Suprapubic skin (tissue), 4 donors: ENCODE measurements around the gene CNRIP1. TPM values are rescaled to one million over a fixed set of nuclear protein-coding genes. Genes with fewer than 3 reads are reported as not detected.

ENCODE experiments used
- DNase-seq, 2 donors: peaks; one replicate each; pipeline ENCODE4 v3.0.0-alpha.2; 2019; ENCODE audit warnings: low spot score in 2 of 2
- H3K27ac ChIP-seq: fragments of 200-600 bp; sonication (generic); one replicate; pipeline ENCODE4 v1.5.1; 2019
- H3K27me3 ChIP-seq: fragments of 200-600 bp; sonication (generic); one replicate; pipeline ENCODE4 v1.5.1; 2019
- H3K36me3 ChIP-seq: fragments of 200-600 bp; sonication (generic); one replicate; pipeline ENCODE4 v1.5.1; 2019
- H3K4me1 ChIP-seq: fragments of 200-600 bp; sonication (generic); one replicate; pipeline ENCODE4 v1.5.1; 2019
- H3K4me3 ChIP-seq: fragments of 200-600 bp; sonication (generic); one replicate; pipeline ENCODE4 v1.5.1; 2019; ENCODE audit warnings: mild to moderate bottlenecking
- H3K9me3 ChIP-seq: fragments of 200-600 bp; sonication (generic); one replicate; pipeline ENCODE4 v1.5.1; 2019
- CTCF ChIP-seq, 2 donors: fragments of 200-600 bp in 1 of 2; fragments of 450-650 bp in 1 of 2; sonication (generic) in 1 of 2; IDR thresholded peaks; one replicate each; pipeline ENCODE4 v1.5.1; 2016 to 2019; ENCODE audit warnings: antibody characterized with exemption in 2 of 2, mild to moderate bottlenecking in 1 of 2, moderate library complexity in 1 of 2
- EP300 ChIP-seq: sonication (generic); formaldehyde crosslinking; IDR thresholded peaks from one replicate; pipeline ENCODE4 v1.6.1; 2017; ENCODE audit warnings: antibody characterized with exemption
- POLR2A ChIP-seq, 2 donors: fragments of 450-650 bp; IDR thresholded peaks; one replicate each; pipeline ENCODE4 v1.6.1; 2017; ENCODE audit warnings: antibody characterized with exemption in 2 of 2, mild to moderate bottlenecking in 2 of 2, moderate library complexity in 2 of 2
- POLR2AphosphoS5 ChIP-seq, 3 donors: sonication (generic); formaldehyde crosslinking; IDR thresholded peaks; one replicate each; pipeline ENCODE4 v1.6.1; 2017; ENCODE audit warnings: antibody characterized with exemption in 3 of 3
- WGBS: methylation state at CpG from one replicate; pipeline ENCODE4 v1.1.5; 2018; 5-methylcytosine and 5-hydroxymethylcytosine counted together
- total RNA-seq, 4 donors: library from RNA; depleted of rRNA; stranded (reverse); fragments of >200 nt; gene quantifications; one replicate each; pipeline ENCODE4 v1.1.0, GENCODE V29; 2016

Gene CNRIP1
- total RNA-seq, 4 donors from 2014 or later: 3.4 to 13.5 (median 6.6) TPM

- H3K36me3 ChIP-seq: no peaks in the 10 kb centered on the region
- no peaks in the 10 kb centered on the region for H3K27me3 ChIP-seq
- no peak for DNase-seq
- peaks cover 20% of the 10 kb centered on the region for H3K4me1 ChIP-seq
- H3K27ac ChIP-seq: no peak overlapping the region
- no peaks in the 10 kb centered on the region for H3K9me3 ChIP-seq
- 85% methylated on average over 4 of the region's 4 CpGs for WGBS
- no peak overlapping the region for H3K4me3 ChIP-seq
- TF ChIP-seq EP300: no peak
- no peak for TF ChIP-seq CTCF (IDR thresholded peaks at IDR 0.05)
- TF ChIP-seq POLR2A (IDR thresholded peaks at IDR 0.05): no peak
- no peak for TF ChIP-seq POLR2AphosphoS5 (IDR thresholded peaks at IDR 0.05)
These were observed 26.7 kb downstream of the CNRIP1 start for GRCh38 chr2:68293024-68293423.

- no peaks in the 10 kb centered on the region for H3K36me3 ChIP-seq
- no peaks in the 10 kb centered on the region for H3K27me3 ChIP-seq
- no peak for TF ChIP-seq POLR2A (IDR thresholded peaks at IDR 0.05)
- peak; percentile 67 to 73 for TF ChIP-seq CTCF (IDR thresholded peaks at IDR 0.05)
- TF ChIP-seq POLR2AphosphoS5 (IDR thresholded peaks at IDR 0.05): no peak
- no peak for TF ChIP-seq EP300
- H3K4me1 ChIP-seq: peaks cover 28% of the 10 kb centered on the region
- H3K9me3 ChIP-seq: no peaks in the 10 kb centered on the region
- no peak for DNase-seq
- no peak overlapping the region for H3K27ac ChIP-seq
- WGBS: 37% methylated on average over 3 of the region's 3 CpGs
- no peak overlapping the region for H3K4me3 ChIP-seq
These were observed 27.5 kb downstream of the CNRIP1 start for GRCh38 chr2:68292108-68292710.

GRCh38 chr2:68291314-68291713 is 28.4 kb downstream of the CNRIP1 start:
- H3K27me3 ChIP-seq: no peaks in the 10 kb centered on the region
- no peak overlapping the region for H3K27ac ChIP-seq
- WGBS: 69% methylated on average over 6 of the region's 6 CpGs
- DNase-seq: no peak
- H3K4me1 ChIP-seq: peaks cover 31% of the 10 kb centered on the region
- TF ChIP-seq POLR2A (IDR thresholded peaks at IDR 0.05): no peak
- no peak for TF ChIP-seq POLR2AphosphoS5 (IDR thresholded peaks at IDR 0.05)
- TF ChIP-seq EP300: no peak
- no peak for TF ChIP-seq CTCF (IDR thresholded peaks at IDR 0.05)
- no peaks in the 10 kb centered on the region for H3K9me3 ChIP-seq
- H3K36me3 ChIP-seq: no peaks in the 10 kb centered on the region
- H3K4me3 ChIP-seq: no peak overlapping the region

GRCh38 chr2:68290901-68291300 is 28.8 kb downstream of the CNRIP1 start:
- Histone ChIP-seq H3K9me3 (no peaks in the 10 kb centered on the region), H3K4me1 (peaks cover 31% of the 10 kb centered on the region), H3K36me3 (no peaks in the 10 kb centered on the region), H3K27ac (no peak overlapping the region), H3K4me3 (no peak overlapping the region), H3K27me3 (no peaks in the 10 kb centered on the region)
- TF ChIP-seq CTCF (IDR thresholded peaks at IDR 0.05) (no peak), EP300 (no peak), POLR2AphosphoS5 (IDR thresholded peaks at IDR 0.05) (no peak), POLR2A (IDR thresholded peaks at IDR 0.05) (no peak)
- WGBS: 48% methylated on average over 5 of the region's 5 CpGs
- DNase-seq: no peak

- TF ChIP-seq POLR2AphosphoS5 (IDR thresholded peaks at IDR 0.05) (no peak), CTCF (IDR thresholded peaks at IDR 0.05) (no peak), EP300 (no peak), POLR2A (IDR thresholded peaks at IDR 0.05) (no peak)
- WGBS: 13% methylated on average over 10 of the region's 10 CpGs
- H3K27me3 ChIP-seq: no peaks in the 10 kb centered on the region
- no peaks in the 10 kb centered on the region for H3K36me3 ChIP-seq
- DNase-seq: no peak
- H3K27ac ChIP-seq: peak overlapping the region; percentile 78
- no peak overlapping the region for H3K4me3 ChIP-seq
- H3K4me1 ChIP-seq: peaks cover 60% of the 10 kb centered on the region
- no peaks in the 10 kb centered on the region for H3K9me3 ChIP-seq
These were observed 31.9 kb downstream of the CNRIP1 start for GRCh38 chr2:68287580-68288441.
